Liver (tissue), 9 donors: Measurements from ENCODE around the gene APBB3. TPM values are rescaled to one million over a fixed set of nuclear protein-coding genes. Genes with fewer than 3 reads are reported as not detected.

Experiments used
- DNase-seq: peaks from one replicate; pipeline ENCODE4 v3.0.0-alpha.2; 2017; ENCODE audit warnings: low spot score
- H3K27ac ChIP-seq, 2 donors: one replicate each; pipeline ENCODE4 v1.7.0; 2013; ENCODE audit warnings: inconsistent platforms in 2 of 2, low read length in 2 of 2, control low read depth in 1 of 2, low read depth in 1 of 2, mild to moderate bottlenecking in 1 of 2
- H3K27me3 ChIP-seq, 4 donors: one replicate each; pipeline versions ENCODE4 v1.6.1 to v1.7.0; 2013; ENCODE audit warnings: low read length in 3 of 4, inconsistent platforms in 1 of 4, mild to moderate bottlenecking in 1 of 4, moderate library complexity in 1 of 4; ENCODE audit not compliant: control insufficient read depth in 4 of 4, insufficient read depth in 4 of 4
- H3K36me3 ChIP-seq, 4 donors: one replicate each; pipeline versions ENCODE4 v1.6.1 to v1.7.0; 2013; ENCODE audit warnings: low read length in 3 of 4, mild to moderate bottlenecking in 3 of 4, low read depth in 1 of 4, moderate library complexity in 1 of 4; ENCODE audit not compliant: control insufficient read depth in 4 of 4, insufficient read depth in 3 of 4
- H3K4me1 ChIP-seq, 4 donors: one replicate each; pipeline versions ENCODE4 v1.6.1 to v1.7.0; 2013; ENCODE audit warnings: low read length in 3 of 4, mild to moderate bottlenecking in 3 of 4, moderate library complexity in 1 of 4; ENCODE audit not compliant: control insufficient read depth in 4 of 4, insufficient read depth in 4 of 4
- H3K4me3 ChIP-seq, 3 donors: one replicate each; pipeline versions ENCODE4 v1.6.1 to v1.7.0; 2013; ENCODE audit warnings: low read length in 3 of 3, control low read depth in 1 of 3, low read depth in 1 of 3, mild to moderate bottlenecking in 1 of 3
- H3K9ac ChIP-seq, 2 donors: one replicate each; pipeline ENCODE4 v1.7.0; 2013; ENCODE audit warnings: low read length in 2 of 2, mild to moderate bottlenecking in 2 of 2, moderate library complexity in 2 of 2, control low read depth in 1 of 2, low read depth in 1 of 2
- H3K9me3 ChIP-seq, 4 donors: one replicate each; pipeline versions ENCODE4 v1.6.1 to v1.7.0; 2013; ENCODE audit warnings: low read length in 3 of 4; ENCODE audit not compliant: control insufficient read depth in 4 of 4
- CTCF ChIP-seq: fragments of 150-350 bp; IDR thresholded peaks from 2 replicates; pipeline ENCODE4 v1.5.1; 2017; ENCODE audit warnings: improper control_type of control experiment, low read depth, low read length; ENCODE audit not compliant: missing input control
- EGR1 ChIP-seq, 2 donors: IDR thresholded peaks; 2 replicates each; pipeline ENCODE4 v1.6.1; 2016 to 2018; ENCODE audit warnings: antibody characterized with exemption in 2 of 2, low read depth in 2 of 2
- FOXA2 ChIP-seq: IDR thresholded peaks from 2 replicates; pipeline ENCODE4 v1.6.1; 2016; ENCODE audit warnings: antibody characterized with exemption
- HNF4A ChIP-seq, 2 donors: conservative IDR thresholded peaks; 2 replicates each; pipeline ENCODE4 v1.6.1; 2016; ENCODE audit warnings: antibody characterized with exemption in 2 of 2, mild to moderate bottlenecking in 2 of 2
- HNF4G ChIP-seq: IDR thresholded peaks from 2 replicates; pipeline ENCODE4 v1.6.1; 2016; ENCODE audit warnings: antibody characterized with exemption
- NR2F2 ChIP-seq: IDR thresholded peaks from 2 replicates; pipeline ENCODE4 v1.6.1; 2016; ENCODE audit warnings: antibody characterized with exemption
- TAF1 ChIP-seq: conservative IDR thresholded peaks from 2 replicates; pipeline ENCODE4 v1.6.1; 2016; ENCODE audit warnings: antibody characterized with exemption, mild to moderate bottlenecking
- YY1 ChIP-seq: IDR thresholded peaks from 2 replicates; pipeline ENCODE4 v1.6.1; 2016; ENCODE audit warnings: antibody characterized with exemption, mild to moderate bottlenecking
- ZBTB33 ChIP-seq: IDR thresholded peaks from 2 replicates; pipeline ENCODE4 v1.6.1; 2016; ENCODE audit warnings: antibody characterized with exemption
- WGBS: extraction: QIAGEN DNeasy Blood & Tissue Kit; methylation state at CpG from one replicate; pipeline ENCODE4 v1.1.7; 2013; 5-methylcytosine and 5-hydroxymethylcytosine counted together
- polyA plus RNA-seq, 2 donors: library from polyadenylated mRNA; stranded (reverse) in 1 of 2; unstranded in 1 of 2; fragments of 200-250 nt in 1 of 2; fragments of >200 nt in 1 of 2; fragmentation: Nextera tagmentation in 1 of 2; extraction: Ambion mirVana in 1 of 2; gene quantifications; one replicate each; pipeline versions ENCODE4 v1.2.1 to v1.2.3, GENCODE V29; 2013 to 2015
- total RNA-seq, 2 donors: library from RNA; depleted of rRNA; stranded (reverse); fragments of >200 nt; gene quantifications; one replicate each; pipeline ENCODE4 v1.2.3, GENCODE V29; 2014
- TF ChIP-seq, protein P1 (sequence below): IDR thresholded peaks from 2 replicates; pipeline ENCODE4 v1.6.1; 2016; ENCODE audit warnings: antibody characterized with exemption
- donor health status: healthy.
- donor health status: healthy.
- donor health status: healthy.
- donor health status: healthy.
- donor health status: healthy.

Gene APBB3
- total and polyA plus RNA-seq, 4 donors, result 4.6 to 40.5 (median 19.6) TPM

- Histone ChIP-seq H3K4me1 (peaks cover 0 to 7% (median 3%) of the 10 kb centered on the region in 4 donors), H3K9me3 (no peaks in the 10 kb centered on the region), H3K4me3 (no peak overlapping the region), H3K36me3 (no peaks in the 10 kb centered on the region), H3K27ac (peak overlapping the region in 1 of 2 donors; percentile 8), H3K9ac (no peak overlapping the region), H3K27me3 (no peaks in the 10 kb centered on the region)
- DNase-seq, result no peak
- TF ChIP-seq HNF4G (no peak), YY1 (no peak), FOXA2 (no peak), TAF1 (no peak)
- TF ChIP-seq, protein P1, sequence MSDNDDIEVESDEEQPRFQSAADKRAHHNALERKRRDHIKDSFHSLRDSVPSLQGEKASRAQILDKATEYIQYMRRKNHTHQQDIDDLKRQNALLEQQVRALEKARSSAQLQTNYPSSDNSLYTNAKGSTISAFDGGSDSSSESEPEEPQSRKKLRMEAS, result no peak
- 78% methylated on average over 2 of the region's 2 CpGs for WGBS
Observed at GRCh38 chr5:140611020-140611521, 46.7 kb upstream of the APBB3 start.

DNA sequence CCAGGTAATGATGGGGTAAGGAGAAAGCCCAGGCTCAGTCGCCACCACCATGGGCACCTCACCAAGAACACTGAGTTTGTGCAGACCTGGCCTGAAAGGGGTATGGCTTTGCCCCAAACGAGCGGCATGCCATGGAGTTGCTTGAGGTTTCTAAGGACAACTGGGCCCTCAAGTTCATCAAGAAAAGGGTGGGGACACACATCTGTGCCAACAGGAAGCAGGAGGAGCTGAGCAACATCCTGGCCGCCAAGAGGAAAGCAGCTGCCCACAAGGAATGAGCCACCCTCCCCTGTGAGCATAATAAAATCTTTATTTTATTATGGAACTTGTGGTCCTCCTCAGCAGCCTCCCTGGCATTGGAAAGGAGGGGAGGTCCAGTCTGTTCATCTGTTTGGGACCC, 44.7 kb upstream of the APBB3 start:
- H3K9me3 ChIP-seq, result no peaks in the 10 kb centered on the region
- 70% methylated on average over 4 of the region's 4 CpGs for WGBS
- no peaks in the 10 kb centered on the region for H3K27me3 ChIP-seq
- TF ChIP-seq ZBTB33 (no peak), CTCF (no peak), NR2F2 (no peak)
- H3K9ac ChIP-seq, result no peak overlapping the region
- H3K4me3 ChIP-seq, result no peak overlapping the region
- no peaks in the 10 kb centered on the region for H3K36me3 ChIP-seq
- no peak for DNase-seq
- peaks cover 0 to 7% (median 3%) of the 10 kb centered on the region in 4 donors for H3K4me1 ChIP-seq
- no peak overlapping the region for H3K27ac ChIP-seq

GRCh38 chr5:140608722-140609121, 44.3 kb upstream of the APBB3 start:
- Histone ChIP-seq H3K4me1 (peaks cover 0 to 7% (median 3%) of the 10 kb centered on the region in 4 donors), H3K9me3 (no peaks in the 10 kb centered on the region), H3K27me3 (no peaks in the 10 kb centered on the region), H3K9ac (no peak overlapping the region), H3K27ac (no peak overlapping the region), H3K36me3 (no peaks in the 10 kb centered on the region), H3K4me3 (no peak overlapping the region)
- TF ChIP-seq EGR1 (IDR thresholded peaks at IDR 0.05; ENCODE audit: low read depth in 2 of 2), result no peak
- no peak for TF ChIP-seq TAF1
- TF ChIP-seq HNF4A (conservative IDR thresholded peaks at IDR 0.05), result no peak
- TF ChIP-seq CTCF, result no peak
- DNase-seq, result no peak
